ENCODE data around the gene TKTL2.

- TF ChIP-seq CTCF (IDR thresholded peaks at IDR 0.05; ENCODE audit: borderline replicate concordance, extremely low read depth, low read length, poor library complexity, severe bottlenecking) (no peak), EZH2 (IDR thresholded peaks at IDR 0.05; ENCODE audit: borderline replicate concordance, low read depth, low read length, severe bottlenecking) (no peak)
These were observed 19.5 kb upstream of the TKTL2 start for GRCh38 chr4:163492951-163493504.
